ENCODE measurements around the gene PDGFC.
A peak's percentile ranks its signal among the peaks of the same experiment; 100 is the strongest.

Gene PDGFC

GRCh38 chr4:156829201-156829873 is 142.3 kb downstream of the PDGFC start:
- DNase-seq (ENCODE audit: low read depth) = peak; percentile 54

DNA sequence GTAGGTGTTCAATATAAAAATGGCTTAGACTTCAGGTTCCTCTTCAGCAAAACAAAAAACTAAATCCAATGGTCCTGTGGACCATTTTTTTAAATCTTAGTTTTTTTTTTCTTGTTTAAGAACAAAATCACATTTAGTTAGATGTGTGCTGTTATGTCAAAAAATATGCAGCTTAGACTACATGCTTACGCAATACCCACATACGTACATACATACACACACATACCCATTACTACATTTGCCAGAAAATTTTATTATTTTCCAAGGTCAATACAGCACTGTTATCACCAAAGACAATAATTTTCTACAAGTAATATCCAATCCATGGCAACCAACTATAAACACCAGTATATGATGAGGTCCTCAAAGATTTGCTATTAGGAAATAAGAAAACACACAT is 144.1 kb downstream of the PDGFC start:
- no peak for DNase-seq (ENCODE audit: low read depth)

- DNase-seq (ENCODE audit: low read depth) = no peak
Measured at GRCh38 chr4:156825074-156825473, 146.5 kb downstream of the PDGFC start.

DNA sequence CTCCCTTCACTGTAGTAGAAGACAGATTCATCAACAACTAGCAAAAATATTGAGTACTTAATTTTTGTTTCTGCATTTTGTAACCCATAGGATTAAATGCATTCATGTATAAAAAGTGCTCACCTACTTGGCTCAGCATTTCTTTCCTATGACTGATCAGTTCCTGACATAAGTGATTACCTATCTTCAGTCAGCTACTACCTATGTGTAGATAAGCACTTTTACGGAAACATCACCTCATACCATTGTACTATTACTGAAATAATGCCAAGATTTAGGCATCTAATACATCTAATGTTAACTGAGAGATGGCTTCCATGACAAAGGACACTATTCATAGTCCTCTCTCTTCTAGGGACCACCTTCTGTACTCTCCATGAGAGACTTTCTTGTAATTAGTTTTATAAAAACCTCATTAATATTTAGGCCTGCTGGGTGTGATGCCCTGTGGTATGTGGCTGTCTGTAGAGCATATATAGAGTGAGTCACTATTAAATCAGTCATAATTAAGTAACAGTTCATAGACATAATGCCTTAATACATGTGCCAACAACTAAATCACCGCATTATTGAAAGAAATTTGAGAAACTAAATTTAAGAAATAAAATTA is 147.0 kb downstream of the PDGFC start:
- no peak for DNase-seq (ENCODE audit: low read depth)

DNA sequence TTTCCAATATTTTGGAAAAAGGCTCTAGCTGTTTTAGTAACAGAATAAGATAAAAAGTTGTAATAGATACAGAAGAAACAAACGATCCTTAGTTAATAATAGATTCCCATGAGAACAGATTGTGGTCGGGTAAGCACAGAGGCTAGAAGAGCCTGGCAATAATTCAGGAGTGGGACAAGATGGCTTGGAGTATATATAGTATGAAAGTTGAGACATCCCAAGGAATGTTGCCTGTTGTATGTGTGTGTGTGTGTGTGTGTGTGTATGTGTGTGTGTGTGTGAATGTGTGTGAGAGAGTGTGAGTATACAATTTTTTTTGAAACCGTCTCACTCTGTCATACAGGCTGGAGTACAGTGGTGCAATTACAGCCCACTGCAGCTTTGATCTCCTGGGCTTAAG is 150.7 kb downstream of the PDGFC start:
- DNase-seq (ENCODE audit: low read depth) = no peak

DNA sequence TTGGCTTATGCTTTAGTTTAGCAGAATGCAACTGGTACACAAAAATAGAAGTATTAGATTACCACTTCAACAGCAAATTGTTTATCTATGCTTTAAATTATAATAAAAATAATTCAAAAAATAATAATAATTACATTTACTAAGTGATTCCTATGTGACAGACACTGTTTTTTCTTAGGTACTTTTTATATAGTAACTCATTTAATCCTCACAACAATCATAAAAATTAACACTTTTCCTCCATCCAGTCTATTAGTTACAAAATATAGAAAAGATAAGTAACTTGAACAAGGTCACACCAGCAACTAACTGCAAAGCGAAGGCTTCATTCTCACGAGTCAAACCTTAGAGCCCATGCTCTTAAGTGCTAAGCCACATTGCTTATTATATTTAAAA is 155.2 kb downstream of the PDGFC start:
- no peak for DNase-seq (ENCODE audit: low read depth)

DNA sequence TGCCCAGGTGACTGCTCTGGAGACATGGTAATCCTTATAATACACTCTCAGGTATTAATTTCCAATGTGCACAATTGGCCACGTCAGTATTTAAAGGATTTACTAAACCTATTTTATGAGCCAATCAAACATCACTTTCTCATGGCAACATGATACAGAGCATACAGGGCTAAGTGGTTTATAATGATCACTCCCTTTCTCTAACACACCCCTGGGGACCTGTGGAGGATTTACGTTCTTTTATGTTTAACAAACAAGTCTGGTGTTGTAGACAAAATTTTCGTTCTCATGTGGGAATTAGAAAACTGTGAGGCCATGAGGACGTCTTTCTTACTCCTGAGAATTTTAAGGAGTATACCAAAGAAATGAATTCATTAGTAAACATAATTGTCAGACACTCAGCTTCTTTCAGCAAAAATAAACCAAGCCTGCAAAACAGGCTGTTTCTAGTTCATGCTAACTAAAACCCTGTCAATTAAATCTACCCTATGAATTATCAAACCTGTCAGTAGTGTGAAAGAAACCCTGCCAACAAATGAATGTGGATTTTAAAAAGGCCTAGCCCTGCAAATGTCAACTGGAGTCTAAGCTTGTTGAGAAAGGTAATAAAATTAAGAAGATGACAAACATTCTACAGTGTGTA is 155.8 kb downstream of the PDGFC start:
- no peak for DNase-seq (ENCODE audit: low read depth)

DNA sequence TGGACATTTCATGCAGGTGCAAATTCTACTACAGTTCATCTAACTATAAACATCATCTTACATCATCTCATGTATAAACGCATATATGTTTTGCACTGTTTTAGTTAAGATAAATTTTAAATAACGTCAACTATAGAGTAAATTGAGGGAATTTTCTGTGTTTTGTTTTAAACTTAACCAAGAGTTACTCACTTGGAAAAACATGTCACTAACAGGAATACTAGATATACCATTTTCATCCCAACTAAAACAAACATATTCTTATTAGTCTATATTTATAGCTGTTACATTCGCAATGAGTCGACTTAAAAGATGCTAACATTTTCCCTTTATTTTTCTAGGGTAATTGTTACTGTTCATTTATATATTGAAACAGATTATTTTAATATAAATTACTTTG is 159.6 kb downstream of the PDGFC start:
- DNase-seq (ENCODE audit: low read depth) = no peak

GRCh38 chr4:156811286-156811685 is 160.3 kb downstream of the PDGFC start:
- no peak for DNase-seq (ENCODE audit: low read depth)

DNA sequence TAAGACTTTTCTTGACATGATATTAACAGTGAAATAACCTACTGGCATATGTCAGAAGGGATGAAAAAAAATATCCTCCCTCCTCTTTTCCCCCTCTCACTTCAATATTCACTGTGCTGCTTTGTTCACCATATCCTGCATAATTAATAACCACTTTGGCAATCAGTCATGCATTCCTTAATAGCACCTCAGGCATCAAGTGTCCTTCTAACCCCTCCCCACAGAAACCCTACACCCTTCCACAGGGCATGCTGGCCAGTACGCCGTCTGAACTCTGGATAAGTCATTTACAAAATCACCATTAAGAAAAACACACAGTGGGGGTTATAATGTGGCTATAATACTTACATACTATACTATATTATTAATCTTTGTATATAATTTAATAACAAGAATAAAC is 165.9 kb downstream of the PDGFC start:
- DNase-seq (ENCODE audit: low read depth) = no peak

- no peak for DNase-seq (ENCODE audit: low read depth)
Measured at GRCh38 chr4:156803056-156803455, 168.5 kb downstream of the PDGFC start.

GRCh38 chr4:156800463-156800862 is 171.1 kb downstream of the PDGFC start:
- DNase-seq (ENCODE audit: low read depth) = no peak

DNA sequence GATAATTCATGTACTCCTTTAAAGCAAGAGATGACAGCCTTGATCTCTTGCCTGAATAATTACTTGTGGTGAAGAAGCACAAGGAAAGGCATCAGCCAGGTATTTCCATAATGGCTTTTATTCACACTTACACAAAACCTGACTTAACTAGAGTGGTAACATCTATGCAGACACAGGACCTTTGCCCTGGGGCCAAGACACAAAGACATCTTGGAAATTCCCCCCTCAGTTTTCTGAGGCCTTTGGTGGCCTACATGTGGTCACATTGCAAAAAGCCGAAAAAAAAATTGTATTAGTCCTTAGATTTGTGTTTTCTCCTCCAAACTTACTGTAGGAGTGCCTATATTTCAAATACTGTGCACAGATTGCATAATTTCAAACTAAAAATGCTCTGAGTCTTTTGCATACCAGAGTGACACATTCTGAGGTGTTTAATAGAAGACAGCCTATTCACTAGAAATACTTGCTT is 172.4 kb downstream of the PDGFC start:
- DNase-seq (ENCODE audit: low read depth) = peak; percentile 45

- DNase-seq (ENCODE audit: low read depth) = no peak
Measured at GRCh38 chr4:156798438-156798837, 173.2 kb downstream of the PDGFC start.

- no peak for DNase-seq (ENCODE audit: low read depth)
Measured at GRCh38 chr4:156797206-156797605, 174.4 kb downstream of the PDGFC start.

- no peak for DNase-seq (ENCODE audit: low read depth)
Measured at GRCh38 chr4:156795727-156796126, 175.9 kb downstream of the PDGFC start.

DNA sequence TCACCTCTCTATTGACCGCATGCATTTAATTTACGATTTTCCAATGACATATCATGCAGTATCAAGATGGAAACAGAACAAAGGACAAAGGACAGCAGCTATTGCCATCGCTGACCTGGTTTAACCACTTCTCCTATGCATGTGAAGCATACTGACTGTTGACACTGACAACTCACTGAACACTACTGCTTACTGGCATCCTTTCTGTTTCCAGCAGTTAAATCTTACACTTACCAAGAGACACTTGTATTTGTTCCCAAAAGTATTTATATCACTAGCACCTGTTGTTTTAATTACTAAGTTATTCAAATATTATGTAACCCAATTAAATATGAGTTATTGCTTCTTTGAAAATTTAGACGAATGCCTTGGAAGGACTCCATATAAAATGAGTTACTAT is 176.7 kb downstream of the PDGFC start:
- DNase-seq (ENCODE audit: low read depth) = no peak

DNA sequence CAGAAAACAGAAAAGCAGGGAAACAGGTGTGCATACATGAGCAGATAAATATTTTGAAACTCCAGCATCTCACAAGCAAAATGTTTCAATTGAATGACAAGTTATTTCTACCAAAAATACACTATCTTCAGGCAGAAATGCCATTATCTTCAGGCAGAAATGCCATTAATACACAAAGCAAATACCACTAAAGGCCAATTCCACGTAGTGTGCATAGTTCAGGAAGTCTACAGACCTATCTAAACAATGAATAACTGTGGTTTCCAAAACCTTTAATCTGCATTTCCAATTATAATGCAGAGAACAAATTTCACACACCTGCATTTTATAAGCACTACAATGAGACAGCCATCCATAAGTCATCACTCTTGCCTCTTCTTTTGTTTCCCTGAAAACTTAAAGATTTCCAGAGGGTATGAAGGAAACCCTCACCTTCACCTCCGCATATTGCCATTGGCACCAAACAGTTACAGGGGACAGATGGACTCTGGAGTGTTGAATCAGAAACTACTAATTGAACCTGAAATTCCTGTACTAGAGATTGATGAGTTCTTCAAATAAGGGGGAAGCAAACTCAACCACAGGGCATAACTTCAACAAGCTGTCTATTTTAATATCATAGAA is 179.0 kb downstream of the PDGFC start:
- no peak for DNase-seq (ENCODE audit: low read depth)

DNA sequence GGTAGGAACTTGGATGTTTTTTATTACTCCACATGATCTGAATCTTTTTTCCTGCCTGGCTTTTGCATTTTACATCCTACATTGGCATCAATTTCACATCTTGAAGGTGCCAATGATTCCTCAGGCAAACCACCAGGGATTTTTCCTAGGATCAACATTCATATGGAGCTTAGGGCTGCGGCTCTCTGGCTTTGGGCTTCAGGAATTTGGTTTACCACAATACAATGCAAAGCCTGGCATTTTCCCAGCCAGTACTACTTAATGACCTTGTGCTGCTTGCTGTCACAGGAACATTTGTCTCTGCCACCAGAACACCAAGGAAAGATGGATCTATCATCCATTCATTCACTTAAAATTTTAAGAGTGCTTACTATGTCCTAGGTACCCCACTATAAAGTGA is 180.7 kb downstream of the PDGFC start:
- DNase-seq (ENCODE audit: low read depth) = no peak

GRCh38 chr4:156788782-156789181 is 182.8 kb downstream of the PDGFC start:
- no peak for DNase-seq (ENCODE audit: low read depth)

- DNase-seq (ENCODE audit: low read depth) = no peak
Measured at GRCh38 chr4:156786713-156787112, 184.9 kb downstream of the PDGFC start.

- DNase-seq (ENCODE audit: low read depth) = no peak
Measured at GRCh38 chr4:156784970-156785369, 186.6 kb downstream of the PDGFC start.

DNA sequence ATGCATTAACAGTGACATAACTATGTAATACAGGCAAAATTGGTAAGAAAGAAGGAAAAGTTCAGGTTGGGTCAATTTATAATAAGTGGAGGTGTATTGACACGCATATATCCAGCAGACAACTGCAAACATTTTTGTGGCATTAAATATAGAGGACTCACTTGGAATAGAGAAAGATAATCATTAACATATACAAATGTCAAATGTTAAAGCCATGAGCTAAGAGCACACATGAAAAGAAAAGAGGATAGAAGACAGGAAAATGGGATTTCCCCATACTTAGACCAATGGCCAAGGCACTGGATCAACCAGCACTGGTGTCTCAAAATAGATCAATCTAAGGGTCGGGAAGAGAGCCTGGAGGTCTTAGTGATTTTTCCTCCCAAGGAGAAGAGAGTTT is 187.6 kb downstream of the PDGFC start:
- DNase-seq (ENCODE audit: low read depth) = no peak

Measured in GM04503 (cell line).